ENCODE measurements around the gene ARSG.
"Not testable (repeated sequence)": the region's sequence is repeated elsewhere in the genome, so short reads cannot be mapped to it uniquely, and the experiment has no call there.

ARSG gene

DNA sequence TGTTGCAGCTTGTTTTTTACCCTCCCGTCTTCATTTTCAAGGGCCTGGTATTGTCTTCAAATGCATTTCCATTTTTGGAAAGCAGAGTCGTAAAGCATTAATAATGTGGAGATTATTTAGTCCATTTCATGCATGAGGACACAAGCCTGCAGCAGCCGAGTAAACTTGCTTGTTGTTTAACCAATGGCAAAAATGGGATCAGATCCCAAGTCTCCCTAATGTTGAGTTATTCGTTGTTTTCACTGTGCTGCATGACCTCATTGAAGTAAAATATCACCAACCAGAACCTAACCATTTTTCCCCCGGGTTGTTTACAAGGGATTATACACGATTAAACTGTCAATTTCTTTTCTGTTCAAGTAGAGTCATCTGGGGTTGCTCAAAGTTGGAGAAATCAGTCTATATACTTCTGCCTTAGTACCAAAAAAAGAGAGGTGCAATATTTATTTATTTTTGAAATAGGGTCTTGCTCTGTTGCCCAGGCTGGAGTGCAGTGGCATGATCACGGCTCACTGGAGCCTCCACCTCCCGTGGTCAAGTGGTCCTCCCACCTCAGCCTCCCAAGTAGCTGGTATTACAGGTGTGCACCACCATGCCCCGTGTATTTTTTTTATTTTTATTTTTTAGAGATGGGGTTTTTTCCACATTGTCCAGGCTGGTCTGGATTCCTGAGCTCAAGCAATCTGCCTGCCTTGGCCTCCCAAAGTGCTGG is 31.1 kb upstream of the ARSG start:
- CTCF ChIA-PET, result interaction anchor here (0.6 to 6.3 kb wide), 8 partner anchors 121 to 245 kb away, joined by 3 to 63 read pairs (median 4); partner anchors contain the start of gene WIPI1
- H3K27ac ChIP-seq (ENCODE audit: extremely low read depth, low read depth, low read length), result no peak overlapping the region

DNA sequence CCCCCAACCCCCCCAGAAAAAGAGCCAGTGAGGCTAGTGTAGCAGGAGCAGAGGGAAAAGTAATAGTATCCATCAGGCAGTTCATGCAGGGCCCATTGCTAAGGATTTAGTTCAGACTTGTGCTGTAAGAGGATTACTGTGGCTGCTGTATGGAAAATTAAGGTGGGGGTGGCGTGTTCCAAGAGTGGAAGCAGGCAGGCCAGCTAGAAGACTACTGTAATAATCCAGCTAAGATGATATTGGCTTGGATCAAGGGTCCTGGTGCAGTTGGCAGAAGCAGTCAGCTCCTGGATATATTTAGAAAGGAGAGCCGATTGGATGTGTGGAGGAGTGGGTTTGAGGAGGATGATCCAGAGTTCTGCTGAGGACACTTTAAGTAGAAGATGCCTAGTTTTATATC is 28.8 kb upstream of the ARSG start:
- H3K4me3 ChIP-seq (ENCODE audit: low read depth, low read length); H3K27ac ChIP-seq (ENCODE audit: extremely low read depth, low read depth, low read length); POLR2A ChIA-PET; H3K9me3 ChIP-seq (ENCODE audit: control insufficient read depth, insufficient read depth, low read depth, low read length); H3K36me3 ChIP-seq (ENCODE audit: control insufficient read depth in 2 of 2, insufficient read depth in 1 of 2, low read length in 2 of 2); H3K4me1 ChIP-seq (ENCODE audit: control insufficient read depth, insufficient read depth, low read length): not testable (repeated sequence)
- CTCF ChIA-PET, result interaction anchor here (0.6 to 6.3 kb wide), 24 partner anchors 8 to 315 kb away, joined by 3 to 67 read pairs (median 4); partner anchors contain the start of genes AMZ2 and WIPI1

More for the DNA sequence above, 31.1 kb upstream of the ARSG start:
- no peak overlapping the region for H3K4me3 ChIP-seq (ENCODE audit: low read depth, low read length)
- H3K36me3 ChIP-seq (ENCODE audit: control insufficient read depth in 2 of 2, insufficient read depth in 1 of 2, low read length in 2 of 2), result peaks cover 13 to 22% of the 10 kb centered on the region in 2 experiments; a peak in 2 of 3 replicates
- H3K9me3 ChIP-seq (ENCODE audit: control insufficient read depth, insufficient read depth, low read depth, low read length), result no peaks in the 10 kb centered on the region
- TF ChIP-seq, protein P1, sequence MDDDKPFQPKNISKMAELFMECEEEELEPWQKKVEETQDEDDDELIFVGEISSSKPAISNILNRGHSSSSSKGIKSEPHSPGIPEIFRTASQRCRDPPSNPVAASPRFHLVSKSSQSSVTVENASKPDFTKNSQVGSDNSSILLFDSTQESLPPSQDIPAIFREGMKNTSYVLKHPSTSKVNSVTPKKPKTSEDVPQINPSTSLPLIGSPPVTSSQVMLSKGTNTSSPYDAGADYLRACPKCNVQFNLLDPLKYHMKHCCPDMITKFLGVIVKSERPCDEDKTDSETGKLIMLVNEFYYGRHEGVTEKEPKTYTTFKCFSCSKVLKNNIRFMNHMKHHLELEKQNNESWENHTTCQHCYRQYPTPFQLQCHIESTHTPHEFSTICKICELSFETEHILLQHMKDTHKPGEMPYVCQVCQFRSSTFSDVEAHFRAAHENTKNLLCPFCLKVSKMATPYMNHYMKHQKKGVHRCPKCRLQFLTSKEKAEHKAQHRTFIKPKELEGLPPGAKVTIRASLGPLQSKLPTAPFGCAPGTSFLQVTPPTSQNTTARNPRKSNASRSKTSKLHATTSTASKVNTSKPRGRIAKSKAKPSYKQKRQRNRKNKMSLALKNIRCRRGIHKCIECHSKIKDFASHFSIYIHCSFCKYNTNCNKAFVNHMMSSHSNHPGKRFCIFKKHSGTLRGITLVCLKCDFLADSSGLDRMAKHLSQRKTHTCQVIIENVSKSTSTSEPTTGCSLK (tag by site-specific recombination; IDR thresholded peaks at IDR 0.05), result no peak
- TF ChIP-seq ZNF121 (tag by site-specific recombination; IDR thresholded peaks at IDR 0.05) (0 out of 2 replicates have a peak, but pooled peaks have one; percentile 53), ZNF645 (tag by site-specific recombination; IDR thresholded peaks at IDR 0.05) (no peak), RBAK (tag by site-specific recombination; IDR thresholded peaks at IDR 0.05) (no peak)
- no peaks in the 10 kb centered on the region for H3K4me1 ChIP-seq (ENCODE audit: control insufficient read depth, insufficient read depth, low read length)
- POLR2A ChIA-PET, result interaction anchor here (2.2 kb wide), 1 partner anchor 12 kb away, joined by 6 read pairs; the partner anchor contains the start of gene AMZ2

DNA sequence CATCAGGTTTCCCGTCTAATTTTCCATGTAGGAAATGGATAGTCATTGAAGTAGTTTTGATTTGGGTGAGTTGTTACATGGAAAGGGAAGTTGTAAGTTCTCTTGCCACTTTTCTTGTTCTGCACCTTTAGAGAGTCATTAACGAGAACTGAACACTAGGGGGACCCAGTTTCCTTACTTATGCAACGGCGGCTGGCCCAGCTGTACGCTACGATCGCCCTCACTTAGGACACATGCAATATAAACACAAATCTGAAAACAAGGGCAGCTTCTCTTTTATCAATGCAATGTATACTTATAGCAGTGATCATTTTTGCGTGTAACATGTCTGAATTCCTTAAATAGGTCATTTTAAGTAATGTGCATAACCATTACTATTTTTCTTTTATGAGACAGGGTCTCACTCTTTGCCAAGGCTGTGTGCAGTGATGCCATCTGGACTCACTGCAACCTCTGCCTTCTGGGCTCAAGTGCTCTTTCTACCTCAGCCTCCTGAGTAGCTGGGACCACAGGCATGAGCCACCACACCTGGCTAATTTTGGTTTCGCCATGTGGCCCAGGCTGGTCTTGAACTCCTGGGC is 28.1 kb upstream of the ARSG start:
- H3K4me1 ChIP-seq (ENCODE audit: control insufficient read depth, insufficient read depth, low read length); H3K4me3 ChIP-seq (ENCODE audit: low read depth, low read length); POLR2A ChIA-PET; H3K27ac ChIP-seq (ENCODE audit: extremely low read depth, low read depth, low read length); H3K9me3 ChIP-seq (ENCODE audit: control insufficient read depth, insufficient read depth, low read depth, low read length); H3K36me3 ChIP-seq (ENCODE audit: control insufficient read depth in 2 of 2, insufficient read depth in 1 of 2, low read length in 2 of 2): not testable (repeated sequence)
- CTCF ChIA-PET, result interaction anchor here (0.6 to 6.3 kb wide), 31 partner anchors 9 to 504 kb away, joined by 3 to 67 read pairs (median 4); partner anchors contain the start of genes AMZ2 and WIPI1
- TF ChIP-seq SP7 (tag by site-specific recombination; IDR thresholded peaks at IDR 0.05) (peak; percentile 30; the same call in 1 of the 2 replicates), CTCF (tag by site-specific recombination; IDR thresholded peaks at IDR 0.05) (0 out of 2 replicates have a peak, but pooled peaks have one; percentile 11), ZNF654 (tag by site-specific recombination; IDR thresholded peaks at IDR 0.05; ENCODE audit: low read depth) (peak; percentile 86), ZNF600 (tag by site-specific recombination; IDR thresholded peaks at IDR 0.05) (peak; percentile 55; the same call in 1 of the 2 replicates), PRDM1 (tag by site-specific recombination; IDR thresholded peaks at IDR 0.05) (peak; percentile 42; the same call in 1 of the 2 replicates)

DNA sequence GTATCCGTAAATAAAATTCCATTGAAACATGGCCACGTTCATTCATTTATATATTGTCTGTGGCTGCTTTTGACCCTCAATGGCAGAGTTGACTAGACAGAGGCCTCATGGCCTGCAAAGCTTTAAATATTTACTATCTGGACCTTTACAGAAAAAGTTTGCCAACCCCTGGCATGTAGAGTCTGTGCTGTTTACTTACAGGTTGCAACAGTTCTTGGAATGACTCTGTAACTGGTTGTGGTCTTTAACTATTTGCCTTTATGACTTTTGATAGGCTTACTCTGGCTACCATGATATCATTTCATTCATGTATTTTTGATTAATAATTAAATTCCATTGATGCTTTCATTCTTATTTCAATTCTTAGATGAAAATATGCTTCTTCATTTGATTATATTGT is 25.5 kb upstream of the ARSG start:
- H3K4me1 ChIP-seq (ENCODE audit: control insufficient read depth, insufficient read depth, low read length); POLR2A ChIA-PET; H3K9me3 ChIP-seq (ENCODE audit: control insufficient read depth, insufficient read depth, low read depth, low read length); H3K4me3 ChIP-seq (ENCODE audit: low read depth, low read length); H3K27ac ChIP-seq (ENCODE audit: extremely low read depth, low read depth, low read length); H3K36me3 ChIP-seq (ENCODE audit: control insufficient read depth in 2 of 2, insufficient read depth in 1 of 2, low read length in 2 of 2): not testable (repeated sequence)
- CTCF ChIA-PET, result interaction anchor here (0.6 to 6.3 kb wide), 10 partner anchors 17 to 198 kb away, joined by 3 to 67 read pairs (median 14); partner anchors contain the start of gene AMZ2
